Vagina (tissue), 2 donors: ENCODE data around the gene ERG. TPM values are rescaled to one million over a fixed set of nuclear protein-coding genes. Genes with fewer than 3 reads are reported as not detected.

Experiments used
- DNase-seq, 2 donors: peaks; one replicate each; pipeline ENCODE4 v3.0.0-alpha.2; 2017; ENCODE audit errors: extremely low spot score in 2 of 2
- H3K27ac ChIP-seq: fragments of 200-600 bp; sonication (generic); one replicate; pipeline ENCODE4 v1.5.1; 2019
- H3K27me3 ChIP-seq: fragments of 200-600 bp; sonication (generic); one replicate; pipeline ENCODE4 v1.5.1; 2019
- H3K36me3 ChIP-seq, 2 donors: fragments of 200-600 bp; sonication (generic); one replicate each; pipeline ENCODE4 v1.5.1; 2017 to 2019
- H3K4me1 ChIP-seq: fragments of 200-600 bp; sonication (generic); one replicate; pipeline ENCODE4 v1.5.1; 2019
- H3K4me3 ChIP-seq, 2 donors: fragments of 200-600 bp; sonication (generic); 1 replicate in 1 of 2; 2 replicates in 1 of 2; pipeline ENCODE4 v1.5.1; 2016 to 2019
- H3K9me3 ChIP-seq: fragments of 200-600 bp; sonication (generic); one replicate; pipeline ENCODE4 v1.5.1; 2019
- POLR2A ChIP-seq, 2 donors: fragments of 450-650 bp; IDR thresholded peaks; one replicate each; pipeline ENCODE4 v1.6.1; 2017; ENCODE audit warnings: antibody characterized with exemption in 2 of 2, mild to moderate bottlenecking in 2 of 2, moderate library complexity in 2 of 2
- POLR2AphosphoS5 ChIP-seq, 2 donors: sonication (generic); formaldehyde crosslinking; IDR thresholded peaks; one replicate each; pipeline ENCODE4 v1.9.0; 2017; ENCODE audit warnings: antibody characterized with exemption in 2 of 2, mild to moderate bottlenecking in 2 of 2, low read depth in 1 of 2; ENCODE audit not compliant: insufficient read depth in 1 of 2
- intact Hi-C: fragments of 100-400 bp; cut with DNase I; formaldehyde crosslinking; loops from one replicate; pipeline ENCODE4 v1.15.1; 2023
- total RNA-seq: library from RNA; depleted of rRNA; stranded (reverse); fragments of >200 nt; gene quantifications from one replicate; pipeline ENCODE4 v1.2.3, GENCODE V29; 2016
- TF ChIP-seq, protein P1 (sequence below), 3 experiments: fragments of 450-650 bp in 2 of 3; fragments of 200-600 bp in 1 of 3; sonication (generic) in 1 of 3; IDR thresholded peaks; one replicate each; pipeline ENCODE4 v1.5.1; 2017 to 2019; ENCODE audit warnings: antibody characterized with exemption in 3 of 3, mild to moderate bottlenecking in 2 of 3, moderate library complexity in 2 of 3

The ERG gene
- total RNA-seq, 1 donor from 2014 or later = 20.9 TPM

DNA sequence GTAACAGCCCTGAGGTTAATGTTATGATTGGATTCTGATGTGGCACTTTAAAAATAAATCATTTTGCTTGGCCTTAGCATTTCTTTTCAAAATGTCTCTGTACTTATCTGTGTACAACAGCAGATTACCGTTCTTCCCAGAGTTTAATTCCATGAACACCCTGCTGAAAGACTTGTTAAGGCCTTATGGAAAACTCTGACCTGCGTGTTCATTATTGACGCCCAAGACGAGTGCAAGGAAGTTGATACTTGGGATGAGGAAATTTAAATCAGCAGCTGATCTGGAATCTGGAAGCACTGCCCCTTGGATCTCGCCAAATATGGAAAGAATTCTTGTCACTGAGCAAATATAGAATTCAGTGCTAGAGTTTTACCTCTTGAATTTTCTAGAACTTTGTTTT is 6.7 kb downstream of the ERG start:
- no peak overlapping the region for H3K27ac ChIP-seq

DNA sequence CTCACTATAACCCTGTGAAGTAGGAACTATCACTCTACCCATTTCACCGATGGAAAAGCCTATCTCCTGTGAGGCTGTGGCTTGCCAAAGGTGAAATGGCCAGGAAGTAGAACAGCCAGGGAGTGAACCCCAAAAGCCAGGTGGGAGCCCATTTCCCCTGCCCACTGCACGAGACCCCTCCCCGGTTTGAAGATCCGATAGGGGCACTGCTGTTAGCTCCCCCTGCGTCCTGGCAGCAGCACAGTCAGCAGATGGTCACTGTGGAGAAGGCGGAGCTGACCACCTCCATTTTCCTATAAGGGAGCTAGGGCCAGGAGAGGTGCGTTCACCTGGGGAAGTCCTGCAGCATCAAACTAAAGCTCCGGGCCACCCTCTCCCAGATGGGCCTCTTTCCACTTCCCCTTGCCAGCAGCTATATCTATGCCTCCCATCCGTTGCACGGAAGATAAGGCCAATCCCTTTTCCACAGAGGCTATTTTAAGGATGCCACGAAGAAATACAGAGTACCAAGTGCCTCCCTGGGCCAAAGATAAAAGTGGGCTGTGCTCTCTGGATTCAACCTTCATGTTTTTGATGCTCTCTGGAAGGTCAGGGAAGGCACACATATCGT is 7.8 kb downstream of the ERG start:
- Histone ChIP-seq H3K4me3 (no peak overlapping the region), H3K27me3 (no peaks in the 10 kb centered on the region), H3K9me3 (no peaks in the 10 kb centered on the region), H3K36me3 (no peaks in the 10 kb centered on the region), H3K27ac (peak overlapping the region; percentile 53), H3K4me1 (peaks cover 20% of the 10 kb centered on the region)
- DNase-seq = peak in 1 of 2 donors; percentile 20
- TF ChIP-seq, protein P1, sequence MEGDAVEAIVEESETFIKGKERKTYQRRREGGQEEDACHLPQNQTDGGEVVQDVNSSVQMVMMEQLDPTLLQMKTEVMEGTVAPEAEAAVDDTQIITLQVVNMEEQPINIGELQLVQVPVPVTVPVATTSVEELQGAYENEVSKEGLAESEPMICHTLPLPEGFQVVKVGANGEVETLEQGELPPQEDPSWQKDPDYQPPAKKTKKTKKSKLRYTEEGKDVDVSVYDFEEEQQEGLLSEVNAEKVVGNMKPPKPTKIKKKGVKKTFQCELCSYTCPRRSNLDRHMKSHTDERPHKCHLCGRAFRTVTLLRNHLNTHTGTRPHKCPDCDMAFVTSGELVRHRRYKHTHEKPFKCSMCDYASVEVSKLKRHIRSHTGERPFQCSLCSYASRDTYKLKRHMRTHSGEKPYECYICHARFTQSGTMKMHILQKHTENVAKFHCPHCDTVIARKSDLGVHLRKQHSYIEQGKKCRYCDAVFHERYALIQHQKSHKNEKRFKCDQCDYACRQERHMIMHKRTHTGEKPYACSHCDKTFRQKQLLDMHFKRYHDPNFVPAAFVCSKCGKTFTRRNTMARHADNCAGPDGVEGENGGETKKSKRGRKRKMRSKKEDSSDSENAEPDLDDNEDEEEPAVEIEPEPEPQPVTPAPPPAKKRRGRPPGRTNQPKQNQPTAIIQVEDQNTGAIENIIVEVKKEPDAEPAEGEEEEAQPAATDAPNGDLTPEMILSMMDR (IDR thresholded peaks at IDR 0.05) = no peak
- no peak for TF ChIP-seq POLR2A (IDR thresholded peaks at IDR 0.05)
- TF ChIP-seq POLR2AphosphoS5 (IDR thresholded peaks at IDR 0.05; ENCODE audit: insufficient read depth in 1 of 2, low read depth in 1 of 2) = no peak
- intact Hi-C loops = no loop called here

More for the DNA sequence above, 6.7 kb downstream of the ERG start:
- Histone ChIP-seq H3K36me3 (no peaks in the 10 kb centered on the region), H3K27me3 (no peaks in the 10 kb centered on the region), H3K9me3 (no peaks in the 10 kb centered on the region), H3K4me1 (peaks cover 17% of the 10 kb centered on the region), H3K4me3 (no peak overlapping the region)
- intact Hi-C loops = no loop called here
- DNase-seq = no peak
- TF ChIP-seq POLR2AphosphoS5 (IDR thresholded peaks at IDR 0.05; ENCODE audit: insufficient read depth in 1 of 2, low read depth in 1 of 2) = peak in 1 of 2 donors; percentile 83
- TF ChIP-seq, protein P1 (IDR thresholded peaks at IDR 0.05) = no peak

DNA sequence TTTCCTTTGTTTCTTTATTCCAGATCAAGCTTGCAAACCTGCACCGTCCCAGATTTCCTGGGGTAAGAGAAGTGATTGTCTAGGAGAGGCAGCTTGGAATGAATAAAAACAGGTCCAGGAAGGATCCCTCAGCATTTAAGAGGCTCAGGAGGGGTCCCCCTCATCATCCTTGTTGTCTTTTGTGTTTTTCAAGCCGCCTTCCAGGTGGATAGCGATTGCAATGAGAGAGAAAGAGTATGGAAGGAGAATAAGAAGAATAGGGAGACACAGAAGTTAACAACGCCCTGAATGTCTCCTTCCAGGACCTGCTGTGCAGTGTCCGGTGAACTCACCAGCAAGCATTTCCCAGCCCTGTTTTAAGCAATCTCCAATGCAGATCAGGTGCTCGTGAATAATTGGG is 8.5 kb downstream of the ERG start:
- H3K4me1 ChIP-seq = peaks cover 20% of the 10 kb centered on the region
- no peak overlapping the region for H3K4me3 ChIP-seq
- DNase-seq = peak in 1 of 2 donors; percentile 75
- no peaks in the 10 kb centered on the region for H3K27me3 ChIP-seq
- peak overlapping the region; percentile 46 for H3K27ac ChIP-seq
- intact Hi-C loops = no loop called here
- no peaks in the 10 kb centered on the region for H3K36me3 ChIP-seq
- no peaks in the 10 kb centered on the region for H3K9me3 ChIP-seq
- TF ChIP-seq POLR2A (IDR thresholded peaks at IDR 0.05) = no peak
- TF ChIP-seq, protein P1 (IDR thresholded peaks at IDR 0.05) = no peak
- TF ChIP-seq POLR2AphosphoS5 (IDR thresholded peaks at IDR 0.05; ENCODE audit: insufficient read depth in 1 of 2, low read depth in 1 of 2) = no peak

DNA sequence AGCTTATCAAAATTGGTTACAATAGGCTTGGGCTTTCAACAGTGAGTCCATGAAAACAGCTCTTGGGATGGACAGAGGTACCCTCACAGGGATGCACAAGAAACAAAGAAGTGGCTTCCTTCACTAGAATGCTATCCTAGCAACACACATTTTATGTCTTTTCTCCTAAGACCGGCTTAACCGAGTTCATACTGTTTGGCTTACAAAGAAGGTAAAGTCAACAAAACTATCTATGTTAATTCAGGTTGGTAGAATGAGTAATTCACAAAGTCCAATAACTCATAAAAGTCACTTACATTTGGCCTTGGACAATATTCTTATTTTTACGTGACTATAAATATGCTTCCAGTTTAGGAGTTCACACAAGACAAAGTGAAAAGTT is 9.0 kb downstream of the ERG start:
- TF ChIP-seq POLR2AphosphoS5 (IDR thresholded peaks at IDR 0.05; ENCODE audit: insufficient read depth in 1 of 2, low read depth in 1 of 2) (no peak), POLR2A (IDR thresholded peaks at IDR 0.05) (no peak)
- TF ChIP-seq, protein P1 (IDR thresholded peaks at IDR 0.05) = no peak
- intact Hi-C loops = no loop called here
- Histone ChIP-seq H3K9me3 (no peaks in the 10 kb centered on the region), H3K4me1 (peaks cover 20% of the 10 kb centered on the region), H3K4me3 (no peak overlapping the region), H3K27ac (peak overlapping the region; percentile 46), H3K27me3 (no peaks in the 10 kb centered on the region), H3K36me3 (no peaks in the 10 kb centered on the region)
- no peak for DNase-seq

DNA sequence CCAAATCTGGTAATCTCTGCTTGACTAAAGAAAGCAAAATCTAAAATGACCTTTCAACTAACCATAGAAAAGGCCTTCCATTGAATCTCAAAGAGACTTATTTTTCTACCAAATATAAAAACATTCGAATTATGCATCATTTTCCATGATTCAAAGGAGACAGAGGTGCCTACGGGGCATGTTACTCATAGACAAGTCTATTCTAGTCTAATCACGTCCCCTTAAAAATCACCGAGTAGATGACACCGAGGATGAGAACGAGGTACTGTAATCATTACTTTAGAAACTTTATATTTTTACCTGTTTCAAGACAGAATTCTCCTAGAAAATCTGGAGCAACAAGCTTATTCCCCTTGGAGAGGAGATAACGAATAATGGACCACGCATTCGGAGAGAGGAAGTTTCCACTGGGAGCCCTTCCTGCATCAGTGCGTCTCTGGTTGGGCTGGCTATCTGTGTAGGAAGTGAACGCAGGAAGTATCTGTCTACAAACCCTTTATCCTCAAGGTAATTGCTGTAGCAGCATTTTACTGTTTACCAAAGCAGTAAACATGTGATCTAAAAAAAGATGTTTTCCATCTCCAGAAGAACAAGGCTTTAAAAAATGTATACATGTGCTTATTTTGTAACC is 9.5 kb downstream of the ERG start:
- no peak overlapping the region for H3K4me3 ChIP-seq
- TF ChIP-seq, protein P1 (IDR thresholded peaks at IDR 0.05) = no peak
- no peak for TF ChIP-seq POLR2A (IDR thresholded peaks at IDR 0.05)
- no peak for TF ChIP-seq POLR2AphosphoS5 (IDR thresholded peaks at IDR 0.05; ENCODE audit: insufficient read depth in 1 of 2, low read depth in 1 of 2)
- no peak for DNase-seq
- no peaks in the 10 kb centered on the region for H3K27me3 ChIP-seq
- H3K9me3 ChIP-seq = no peaks in the 10 kb centered on the region
- H3K36me3 ChIP-seq = no peaks in the 10 kb centered on the region
- peak overlapping the region; percentile 46 for H3K27ac ChIP-seq
- peaks cover 20% of the 10 kb centered on the region for H3K4me1 ChIP-seq
- intact Hi-C loops = no loop called here
